DOHH2 (cell line): ENCODE data around the gene SORBS2.
"Not testable (repeated sequence)": the region's sequence is repeated elsewhere in the genome, so short reads cannot be mapped to it uniquely, and the experiment has no call there.

ENCODE experiments used
- EZH2phosphoT487 ChIP-seq: fragments of 200-600 bp; sonication (generic); IDR thresholded peaks from 2 replicates; pipeline ENCODE4 v1.6.1; 2017; ENCODE audit warnings: borderline replicate concordance, mild to moderate bottlenecking, antibody characterized with exemption, low read length, moderate library complexity, mixed read lengths
- TF ChIP-seq, protein P1 (sequence below): fragments of 200-600 bp; sonication (generic); IDR thresholded peaks from one replicate; pipeline ENCODE4 v1.5.1; 2014; ENCODE audit warnings: antibody characterized with exemption, mild to moderate bottlenecking, low read depth, low read length; ENCODE audit not compliant: poor library complexity, severe bottlenecking

DNA sequence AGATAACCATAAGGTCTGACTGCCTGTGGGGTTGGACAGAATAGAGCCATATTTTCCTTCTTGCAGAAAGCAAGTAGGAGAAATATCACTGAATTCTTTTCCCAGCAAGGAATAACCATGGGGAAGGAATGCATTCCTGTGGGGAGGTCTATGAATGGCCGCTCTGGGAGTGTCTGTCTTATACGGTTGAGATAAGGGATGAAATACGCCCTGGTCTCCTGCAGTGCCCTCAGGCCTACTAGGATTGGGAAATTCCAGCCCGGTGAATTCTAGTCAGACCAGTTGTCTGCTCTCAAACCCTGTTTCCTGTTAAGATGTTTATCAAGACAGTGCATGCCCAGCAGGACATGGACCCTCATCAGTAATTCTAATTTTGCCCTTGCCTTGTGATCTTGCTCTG is 45.6 kb upstream of the SORBS2 start:
- not testable (repeated sequence) for TF ChIP-seq EZH2phosphoT487
- TF ChIP-seq, protein P1, sequence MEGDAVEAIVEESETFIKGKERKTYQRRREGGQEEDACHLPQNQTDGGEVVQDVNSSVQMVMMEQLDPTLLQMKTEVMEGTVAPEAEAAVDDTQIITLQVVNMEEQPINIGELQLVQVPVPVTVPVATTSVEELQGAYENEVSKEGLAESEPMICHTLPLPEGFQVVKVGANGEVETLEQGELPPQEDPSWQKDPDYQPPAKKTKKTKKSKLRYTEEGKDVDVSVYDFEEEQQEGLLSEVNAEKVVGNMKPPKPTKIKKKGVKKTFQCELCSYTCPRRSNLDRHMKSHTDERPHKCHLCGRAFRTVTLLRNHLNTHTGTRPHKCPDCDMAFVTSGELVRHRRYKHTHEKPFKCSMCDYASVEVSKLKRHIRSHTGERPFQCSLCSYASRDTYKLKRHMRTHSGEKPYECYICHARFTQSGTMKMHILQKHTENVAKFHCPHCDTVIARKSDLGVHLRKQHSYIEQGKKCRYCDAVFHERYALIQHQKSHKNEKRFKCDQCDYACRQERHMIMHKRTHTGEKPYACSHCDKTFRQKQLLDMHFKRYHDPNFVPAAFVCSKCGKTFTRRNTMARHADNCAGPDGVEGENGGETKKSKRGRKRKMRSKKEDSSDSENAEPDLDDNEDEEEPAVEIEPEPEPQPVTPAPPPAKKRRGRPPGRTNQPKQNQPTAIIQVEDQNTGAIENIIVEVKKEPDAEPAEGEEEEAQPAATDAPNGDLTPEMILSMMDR, result not testable (repeated sequence)
